Neutrophil (primary cell): ENCODE data around the gene ZNF32.

Experiments
- H3K27ac ChIP-seq: fragments of 200-600 bp; sonication (generic); 2 replicates; pipeline ENCODE4 v1.5.1; 2016; ENCODE audit warnings: mild to moderate bottlenecking, moderate library complexity
- H3K27me3 ChIP-seq: fragments of 200-600 bp; sonication (generic); 2 replicates; pipeline ENCODE4 v1.6.0; 2016; ENCODE audit warnings: mild to moderate bottlenecking
- H3K36me3 ChIP-seq: fragments of 200-600 bp; sonication (generic); 2 replicates; pipeline ENCODE4 v1.5.1; 2017
- H3K4me1 ChIP-seq, 2 experiments: fragments of 200-600 bp in 1 of 2; sonication (generic) in 1 of 2; 1 replicate in 1 of 2; 2 replicates in 1 of 2; pipeline versions ENCODE4 v1.5.1 to v1.6.1; 2013 to 2016; ENCODE audit warnings: low read depth in 1 of 2, low read length in 1 of 2, mild to moderate bottlenecking in 1 of 2, moderate library complexity in 1 of 2; ENCODE audit not compliant: control insufficient read depth in 1 of 2, insufficient read depth in 1 of 2
- H3K4me3 ChIP-seq, 2 experiments: fragments of 200-600 bp in 1 of 2; sonication (generic) in 1 of 2; 1 replicate in 1 of 2; 2 replicates in 1 of 2; pipeline ENCODE4 v1.5.1; 2013 to 2016; ENCODE audit warnings: low read depth in 1 of 2, low read length in 1 of 2, mild to moderate bottlenecking in 1 of 2, moderate library complexity in 1 of 2
- H3K9me3 ChIP-seq: fragments of 200-600 bp; sonication (generic); 2 replicates; pipeline ENCODE4 v1.5.1; 2016
- TF ChIP-seq, protein P1 (sequence below): fragments of 200-600 bp; sonication (generic); IDR thresholded peaks from 2 replicates; pipeline ENCODE4 v1.5.1; 2016; ENCODE audit warnings: antibody characterized with exemption

Gene ZNF32

DNA sequence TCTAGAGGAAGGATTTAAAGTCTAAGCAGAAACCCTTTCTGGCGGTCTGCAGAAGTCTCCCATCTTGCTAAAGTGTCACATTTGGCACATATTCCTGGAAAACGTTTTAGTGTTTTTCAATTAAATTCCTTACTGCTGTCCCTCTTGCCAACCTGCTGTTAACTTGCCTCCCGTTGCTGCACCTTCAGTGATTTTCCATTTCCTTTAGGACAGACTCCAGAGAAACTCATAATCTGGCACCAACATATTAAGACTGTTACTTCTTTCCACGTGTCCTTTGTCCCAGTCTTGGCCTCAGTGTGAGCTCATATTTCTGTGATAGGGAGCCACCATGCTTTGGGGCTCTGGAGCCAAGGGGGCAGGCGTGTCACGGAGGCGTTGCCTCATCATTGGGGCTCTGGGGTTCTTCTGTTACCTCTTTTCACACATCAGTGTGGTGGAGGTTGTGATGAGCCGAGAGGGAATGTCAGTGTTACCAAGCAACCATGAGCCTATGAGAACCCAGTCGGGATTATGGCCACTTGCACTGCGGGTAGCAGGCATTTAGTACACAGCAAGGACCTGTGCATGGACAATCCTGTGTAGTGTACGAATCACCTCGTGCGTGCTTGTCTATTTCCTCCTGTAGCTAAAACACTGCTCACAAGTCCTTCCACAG is 26.0 kb upstream of the ZNF32 start:
- peaks cover 49% of the 10 kb centered on the region for H3K27me3 ChIP-seq
- H3K4me3 ChIP-seq: no peak overlapping the region
- TF ChIP-seq, protein P1, sequence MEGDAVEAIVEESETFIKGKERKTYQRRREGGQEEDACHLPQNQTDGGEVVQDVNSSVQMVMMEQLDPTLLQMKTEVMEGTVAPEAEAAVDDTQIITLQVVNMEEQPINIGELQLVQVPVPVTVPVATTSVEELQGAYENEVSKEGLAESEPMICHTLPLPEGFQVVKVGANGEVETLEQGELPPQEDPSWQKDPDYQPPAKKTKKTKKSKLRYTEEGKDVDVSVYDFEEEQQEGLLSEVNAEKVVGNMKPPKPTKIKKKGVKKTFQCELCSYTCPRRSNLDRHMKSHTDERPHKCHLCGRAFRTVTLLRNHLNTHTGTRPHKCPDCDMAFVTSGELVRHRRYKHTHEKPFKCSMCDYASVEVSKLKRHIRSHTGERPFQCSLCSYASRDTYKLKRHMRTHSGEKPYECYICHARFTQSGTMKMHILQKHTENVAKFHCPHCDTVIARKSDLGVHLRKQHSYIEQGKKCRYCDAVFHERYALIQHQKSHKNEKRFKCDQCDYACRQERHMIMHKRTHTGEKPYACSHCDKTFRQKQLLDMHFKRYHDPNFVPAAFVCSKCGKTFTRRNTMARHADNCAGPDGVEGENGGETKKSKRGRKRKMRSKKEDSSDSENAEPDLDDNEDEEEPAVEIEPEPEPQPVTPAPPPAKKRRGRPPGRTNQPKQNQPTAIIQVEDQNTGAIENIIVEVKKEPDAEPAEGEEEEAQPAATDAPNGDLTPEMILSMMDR: no peak
- H3K27ac ChIP-seq: no peak overlapping the region
- no peaks in the 10 kb centered on the region for H3K4me1 ChIP-seq
- H3K9me3 ChIP-seq: no peaks in the 10 kb centered on the region
- no peaks in the 10 kb centered on the region for H3K36me3 ChIP-seq

DNA sequence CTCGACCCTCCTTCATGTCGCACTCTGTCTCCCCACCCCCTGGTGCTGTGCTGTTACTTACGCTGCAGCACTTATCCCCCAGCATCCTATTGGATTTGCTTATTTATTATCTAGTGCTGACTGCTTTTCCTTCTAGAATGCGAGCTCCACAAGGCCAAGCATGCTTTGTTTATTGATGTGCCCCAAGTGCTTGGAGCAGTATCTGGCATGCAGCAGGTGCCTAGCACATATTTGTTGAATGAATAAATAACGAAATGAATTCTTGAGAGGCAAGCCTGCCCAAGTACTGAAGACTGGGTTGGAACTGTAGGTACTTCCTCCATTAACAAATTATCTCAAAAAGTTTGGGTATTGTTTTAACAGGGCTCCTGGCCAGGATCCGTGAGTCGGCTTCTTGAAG is 24.8 kb upstream of the ZNF32 start:
- no peaks in the 10 kb centered on the region for H3K9me3 ChIP-seq
- no peaks in the 10 kb centered on the region for H3K4me1 ChIP-seq
- H3K27ac ChIP-seq: no peak overlapping the region
- H3K36me3 ChIP-seq: no peaks in the 10 kb centered on the region
- TF ChIP-seq, protein P1: no peak
- peaks cover 62% of the 10 kb centered on the region for H3K27me3 ChIP-seq
- H3K4me3 ChIP-seq: no peak overlapping the region

DNA sequence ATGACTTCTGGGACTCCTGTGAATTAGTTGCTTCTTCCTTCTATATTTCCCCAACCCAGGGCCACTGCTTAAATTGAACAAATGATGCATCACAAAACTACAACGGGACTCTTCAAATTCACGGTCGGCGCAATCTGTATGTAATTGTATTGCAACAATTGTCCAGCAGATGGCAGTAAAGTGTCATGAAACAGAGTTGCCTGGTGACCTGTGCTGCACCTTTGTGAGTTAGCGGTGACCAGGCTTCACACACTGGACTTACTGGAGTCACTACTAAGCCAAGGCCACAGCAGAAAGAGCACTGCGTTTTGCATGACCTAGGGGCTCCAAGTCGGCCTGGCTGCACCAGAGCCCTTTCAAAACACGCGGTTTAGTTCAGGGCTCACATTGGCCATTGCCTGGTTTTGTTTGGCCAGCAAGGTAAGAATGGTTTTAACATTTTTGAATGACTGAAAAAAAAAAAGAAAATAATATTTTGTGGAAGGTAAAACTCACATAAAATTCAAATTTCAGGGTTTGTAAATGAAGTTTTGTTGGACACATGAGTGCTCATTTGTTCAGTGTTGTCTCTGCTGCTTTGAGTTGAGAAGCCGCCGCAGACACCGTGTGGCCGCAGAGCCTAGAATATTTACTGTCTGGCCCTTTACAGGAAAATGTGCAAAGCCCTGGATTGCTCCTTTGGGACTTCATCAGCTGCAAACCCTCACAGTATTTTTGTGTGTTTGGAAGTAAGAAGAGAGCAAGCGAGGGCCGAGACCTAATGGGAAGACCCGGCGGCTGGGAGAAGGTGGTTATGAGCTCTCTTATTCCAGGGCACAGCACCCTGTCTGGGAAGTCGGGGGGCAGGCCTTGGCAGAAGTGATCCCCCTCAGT is 23.2 kb upstream of the ZNF32 start:
- Histone ChIP-seq H3K27me3 (peaks cover 74% of the 10 kb centered on the region), H3K9me3 (no peaks in the 10 kb centered on the region)

DNA sequence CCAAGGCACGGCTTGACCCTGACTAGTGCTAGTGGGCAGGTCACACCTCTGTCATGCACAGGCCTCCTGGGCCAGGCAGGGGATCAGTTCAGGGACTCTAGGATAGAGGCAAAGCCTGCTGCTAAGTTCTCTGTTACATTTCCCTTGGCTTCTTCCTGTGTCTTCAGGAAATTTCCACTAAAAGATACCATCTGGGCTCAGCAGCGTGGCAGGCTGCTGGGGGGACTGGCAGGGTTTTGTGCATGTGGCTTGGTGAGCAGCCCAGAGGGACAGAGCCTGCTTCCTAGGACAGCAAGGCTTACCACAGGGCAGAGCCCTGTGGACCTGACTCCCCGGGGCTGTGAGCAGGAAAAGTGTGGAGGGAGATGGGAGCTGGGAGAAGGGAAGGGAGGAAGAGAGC is 20.7 kb upstream of the ZNF32 start:
- TF ChIP-seq, protein P1: no peak
- Histone ChIP-seq H3K4me3 (no peak overlapping the region), H3K36me3 (no peaks in the 10 kb centered on the region), H3K27ac (no peak overlapping the region), H3K9me3 (no peaks in the 10 kb centered on the region), H3K27me3 (peaks cover 83% of the 10 kb centered on the region), H3K4me1 (no peaks in the 10 kb centered on the region)

More for the DNA sequence above, 23.2 kb upstream of the ZNF32 start:
- H3K36me3 ChIP-seq: no peaks in the 10 kb centered on the region
- H3K4me3 ChIP-seq: no peak overlapping the region
- H3K27ac ChIP-seq: no peak overlapping the region
- TF ChIP-seq, protein P1: peak; percentile 81
- no peaks in the 10 kb centered on the region for H3K4me1 ChIP-seq

DNA sequence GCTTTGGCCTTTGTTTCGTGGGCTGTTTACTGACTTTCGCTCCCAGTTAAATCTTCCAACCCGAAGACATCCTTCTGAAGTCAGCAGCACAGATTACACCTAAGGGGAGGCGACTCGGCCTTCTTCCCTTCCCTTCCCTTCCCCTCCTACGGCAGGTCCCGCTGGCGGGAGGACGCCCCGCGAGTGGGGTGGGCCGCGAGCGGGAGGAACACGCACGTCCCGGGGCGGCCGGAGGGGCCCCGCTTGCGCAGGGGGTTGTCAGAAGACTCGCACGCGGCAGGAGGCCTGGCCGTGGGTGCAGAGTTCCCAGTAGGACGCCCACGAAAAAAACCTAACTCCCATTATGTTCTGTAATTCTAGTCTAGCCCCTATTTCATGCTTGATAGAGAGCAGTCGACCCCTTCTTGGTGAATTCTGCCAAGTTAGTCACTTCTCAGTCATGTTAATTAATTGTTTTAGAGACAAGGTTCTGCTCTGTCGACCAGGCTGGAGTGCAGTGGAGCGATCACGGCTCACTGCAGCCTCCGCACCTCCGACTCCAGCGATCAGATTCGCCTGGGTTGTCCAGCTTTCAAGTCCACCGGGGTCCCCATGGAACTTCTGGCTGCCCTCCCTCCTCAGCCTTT is 19.2 kb upstream of the ZNF32 start:
- TF ChIP-seq, protein P1: no peak
- Histone ChIP-seq H3K36me3 (no peaks in the 10 kb centered on the region), H3K4me1 (no peaks in the 10 kb centered on the region), H3K4me3 (no peak overlapping the region), H3K27ac (no peak overlapping the region), H3K27me3 (peaks cover 70% of the 10 kb centered on the region), H3K9me3 (no peaks in the 10 kb centered on the region)
